Fibroblast of skin of right biceps (primary cell): ENCODE measurements around the gene SLC1A7.
"Not testable (repeated sequence)": the region's sequence is repeated elsewhere in the genome, so short reads cannot be mapped to it uniquely, and the experiment has no call there.

Experiments used
- DNase-seq: peaks from one replicate; pipeline ENCODE4 v3.0.0-alpha.2; 2013

Gene SLC1A7

DNA sequence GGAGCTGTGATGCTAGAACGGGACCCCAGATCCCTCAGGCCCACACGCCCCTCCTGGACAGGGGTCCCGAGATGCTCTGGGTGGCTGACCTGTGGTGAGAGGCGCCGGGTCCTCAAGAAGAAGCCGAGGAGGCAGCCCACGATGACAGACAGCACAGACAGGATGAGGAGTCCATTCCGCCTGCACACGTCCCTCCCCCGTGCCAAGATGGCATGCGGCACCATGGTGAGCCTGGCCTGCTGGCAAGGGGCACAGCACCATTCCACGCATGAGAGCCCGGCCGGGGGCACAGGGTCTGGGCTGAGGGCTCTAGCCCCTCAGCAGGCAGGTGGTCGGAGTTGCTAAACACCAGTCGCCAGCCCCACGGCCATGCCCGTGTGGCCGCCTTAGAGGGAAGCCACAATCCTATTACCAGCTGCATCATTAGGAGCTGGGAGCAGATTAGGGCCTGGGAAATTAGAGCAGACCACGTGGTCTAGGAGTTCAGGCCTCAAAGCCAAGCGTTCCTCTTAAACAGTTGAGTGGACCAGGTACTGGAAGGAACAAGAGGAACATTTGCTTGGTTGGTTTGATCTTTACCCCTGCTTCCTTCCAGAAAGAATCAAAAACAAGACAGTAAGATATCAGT is at the start of gene SLC1A7:
Gene SLC1A7 (minus strand): TSS at position 413 of the 628 bp plus-strand sequence. CDS start 189 bp downstream, at position 224.
- no peak for DNase-seq

DNA sequence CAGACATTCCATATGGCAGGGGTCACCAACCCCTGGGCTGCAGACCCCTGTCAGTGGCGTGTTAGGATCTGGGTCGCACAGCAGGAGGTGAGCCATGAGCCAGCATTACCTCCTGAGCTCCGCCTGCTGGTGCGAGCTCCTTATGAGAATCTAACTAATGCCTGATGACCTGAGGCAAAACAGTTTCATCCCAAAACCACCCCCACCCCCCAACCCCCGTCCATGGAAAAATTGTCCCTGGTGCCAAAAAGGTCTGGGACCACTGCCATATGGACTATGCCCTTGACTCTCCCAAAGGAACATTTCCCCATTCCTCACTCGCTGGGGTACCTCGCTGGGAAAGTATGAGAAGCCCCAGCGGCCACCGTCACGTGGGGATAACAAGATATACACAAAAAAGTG is 47.8 kb upstream of the SLC1A7 start:
- no peak for DNase-seq

DNA sequence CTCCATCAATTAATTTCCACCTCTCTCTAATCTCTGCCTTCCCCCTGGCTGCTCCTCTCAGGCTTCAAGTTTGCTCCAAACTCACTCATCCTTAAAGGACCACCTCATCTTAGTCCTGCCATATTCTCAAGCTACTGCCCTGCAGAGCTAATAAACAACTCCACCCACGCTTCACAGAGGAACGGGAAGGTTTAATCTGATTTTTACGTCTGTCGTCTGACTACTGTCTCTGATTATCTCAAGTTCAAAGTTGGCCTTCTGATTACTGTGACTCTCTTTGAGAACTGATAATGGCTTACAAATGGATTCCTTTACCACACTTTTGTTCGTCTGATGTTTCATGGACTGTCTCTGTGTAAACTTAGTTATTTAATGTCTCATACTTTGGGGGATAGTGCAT is 46.6 kb upstream of the SLC1A7 start:
- DNase-seq, result no peak

DNA sequence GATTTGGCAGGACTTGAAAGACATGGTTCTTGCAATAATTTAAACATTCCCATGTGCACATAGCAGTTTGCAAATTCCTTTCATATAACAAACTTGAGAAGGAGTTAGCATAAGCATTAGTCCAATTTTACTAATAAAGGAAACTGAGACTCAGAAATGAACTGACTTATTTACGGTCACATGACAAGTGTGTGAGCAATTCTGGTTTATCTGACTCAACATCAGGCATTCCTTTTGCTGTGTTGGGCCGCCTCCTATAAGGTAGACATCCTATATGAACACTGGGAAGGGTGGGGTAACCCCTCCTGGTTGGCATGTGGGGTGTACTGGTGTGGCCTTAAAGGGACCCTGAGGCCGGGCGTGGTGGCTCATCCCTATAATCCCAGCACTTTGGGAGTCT is 45.7 kb upstream of the SLC1A7 start:
- peak; percentile 56 for DNase-seq

DNA sequence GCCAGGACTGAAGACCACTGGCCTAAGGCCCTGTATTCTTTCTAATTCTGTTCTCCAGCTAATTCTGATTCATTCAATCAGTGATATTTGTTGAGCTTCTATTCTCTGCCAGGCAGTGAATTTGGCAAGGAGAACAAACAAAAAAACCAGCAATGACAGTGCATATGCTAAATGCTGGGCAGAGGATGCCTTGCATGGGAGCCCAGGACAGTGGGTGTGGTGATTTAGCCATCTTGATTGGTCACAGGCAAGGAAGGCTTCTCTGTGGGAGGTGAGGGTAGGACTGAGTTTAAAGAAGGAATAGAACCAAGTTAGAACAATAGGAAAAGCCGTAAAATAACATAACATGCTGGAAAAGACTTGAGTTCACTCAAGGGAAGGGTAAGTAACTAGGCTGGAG is 45.0 kb upstream of the SLC1A7 start:
- DNase-seq, result no peak

DNA sequence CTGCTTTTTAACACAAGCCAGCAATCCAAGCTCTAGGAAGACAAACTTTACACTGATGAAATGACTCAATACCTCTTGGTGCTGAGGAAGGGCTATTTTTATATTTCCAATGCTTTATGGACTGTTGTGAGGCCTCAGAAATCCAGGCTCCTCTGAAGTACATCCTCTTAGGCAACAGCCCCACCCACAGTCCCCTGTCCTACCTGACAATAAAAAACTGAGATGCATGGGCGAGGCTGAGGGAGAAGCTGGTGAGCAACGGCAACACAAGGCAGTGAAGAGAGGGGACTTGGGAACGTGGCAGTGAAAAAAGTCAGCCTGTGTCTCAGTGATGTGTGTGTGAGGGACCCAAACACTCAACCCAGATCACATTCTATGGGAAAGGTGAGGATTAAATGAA is 44.1 kb upstream of the SLC1A7 start:
- DNase-seq, result no peak

DNA sequence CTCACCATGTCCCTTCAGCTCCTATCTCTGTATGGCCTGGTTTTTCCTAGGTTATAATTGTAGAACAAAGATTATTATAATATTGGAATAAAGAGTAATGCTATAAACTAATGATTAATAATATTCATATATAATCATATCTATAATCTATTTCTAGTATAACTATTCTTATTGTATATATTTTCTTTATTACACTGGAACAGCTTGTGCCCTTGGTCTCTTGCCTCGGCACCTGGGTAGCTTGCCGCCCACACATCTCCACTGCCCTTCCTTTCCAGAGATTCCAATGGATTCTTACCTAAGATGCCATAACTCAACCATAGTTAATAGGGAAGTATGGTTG is 43.5 kb upstream of the SLC1A7 start:
- not testable (repeated sequence) for DNase-seq

DNA sequence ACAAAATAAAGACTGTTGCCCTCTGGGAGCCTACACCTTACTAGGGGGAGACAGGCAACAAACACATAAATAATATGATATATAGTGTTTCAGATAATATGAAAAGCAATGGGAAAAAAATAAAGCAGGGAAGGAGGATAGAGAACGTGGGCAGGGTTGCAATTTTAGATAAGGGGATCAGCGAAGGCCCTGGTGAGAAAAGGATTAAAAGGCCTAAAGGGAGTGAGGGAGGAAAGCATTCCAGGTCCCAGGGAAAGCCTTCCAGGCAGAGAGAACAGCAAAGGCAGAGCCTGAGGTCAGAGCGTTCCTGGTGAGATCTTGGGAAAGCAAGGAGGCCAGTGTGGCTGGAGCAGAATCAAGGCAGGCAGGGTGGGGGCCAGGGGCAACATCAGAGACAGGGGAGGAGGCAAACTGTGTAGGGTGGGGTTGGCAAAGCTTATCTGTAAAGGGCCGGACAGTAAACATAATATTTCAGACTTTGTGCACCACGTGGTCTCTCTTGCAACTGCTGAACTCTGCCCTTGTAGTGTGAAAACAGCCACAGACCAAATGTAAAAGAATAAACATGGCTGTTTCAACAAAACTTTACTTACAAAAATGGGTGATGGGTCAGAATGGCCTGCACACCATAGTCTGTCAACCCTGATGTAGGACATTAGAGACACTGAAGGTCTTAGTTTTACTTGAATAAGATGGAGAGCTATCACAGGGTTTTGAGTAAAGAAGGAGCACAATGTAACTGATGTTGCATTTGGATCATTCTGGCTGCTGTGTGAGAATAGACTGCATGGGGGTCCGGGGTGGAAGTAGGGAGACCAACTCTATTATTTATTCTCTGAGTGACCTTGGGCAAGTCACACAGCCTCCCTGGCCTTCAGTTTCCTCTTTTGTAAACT is 40.9 kb upstream of the SLC1A7 start:
- no peak for DNase-seq

DNA sequence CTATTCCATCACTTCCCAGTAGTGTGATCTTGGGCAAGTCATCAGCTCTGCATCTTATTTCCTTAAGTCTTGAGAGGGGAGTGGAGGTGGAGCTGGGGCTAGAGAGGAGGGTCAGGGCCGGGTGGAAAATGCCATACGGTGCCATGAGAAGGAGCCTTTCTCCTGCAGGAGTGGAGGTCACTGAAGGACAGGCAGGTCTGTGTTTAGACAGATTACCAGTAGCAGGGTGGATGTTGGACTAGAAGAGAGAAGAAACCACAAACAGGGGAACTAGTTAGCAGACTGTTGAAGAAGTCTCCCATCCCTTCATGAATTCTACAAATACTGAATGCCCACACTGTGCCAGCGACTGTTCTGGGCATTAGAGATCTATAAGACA is 40.3 kb upstream of the SLC1A7 start:
- no peak for DNase-seq

DNA sequence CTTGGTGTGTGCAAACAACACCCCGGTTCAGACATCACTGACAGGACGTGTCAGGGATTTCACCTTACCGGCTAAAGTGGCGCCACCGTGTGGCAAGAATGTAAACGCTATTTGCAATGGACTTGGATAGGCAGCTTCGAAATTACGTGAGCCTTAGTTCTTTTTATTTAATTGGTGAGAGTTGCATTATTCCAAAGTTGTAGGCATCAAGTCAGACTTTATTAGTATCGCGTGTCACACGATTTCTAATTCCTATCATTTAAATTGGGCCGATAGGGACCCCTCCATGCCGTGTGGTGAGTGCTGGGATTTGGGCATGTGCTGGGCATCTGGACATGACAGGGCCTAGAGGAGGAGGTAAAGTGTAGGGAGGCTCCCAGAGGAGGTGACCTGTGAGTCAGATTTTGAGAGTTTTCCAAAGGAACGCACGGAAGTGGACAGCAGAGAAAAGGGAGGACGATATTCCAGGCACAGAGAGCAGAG is 39.7 kb upstream of the SLC1A7 start:
- DNase-seq, result peak; percentile 80

DNA sequence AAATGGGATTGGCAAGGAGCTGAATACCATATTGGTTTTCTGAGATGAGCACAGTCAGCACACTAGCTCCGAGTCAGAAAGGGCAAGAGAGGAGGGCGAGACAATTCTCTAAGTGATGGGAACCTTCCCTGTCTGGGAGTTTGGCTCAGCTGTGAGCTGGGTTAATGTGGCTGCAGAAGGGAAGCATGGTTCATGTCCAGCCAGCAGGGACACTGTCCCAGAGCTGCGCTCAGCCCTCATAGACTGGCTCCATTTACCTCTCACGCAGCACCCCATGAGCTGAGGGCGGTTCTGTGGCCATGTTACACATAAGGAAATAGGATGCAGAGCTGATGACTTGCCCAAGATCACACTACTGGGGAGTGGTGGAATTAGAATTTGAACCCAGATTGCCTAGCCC is 38.5 kb upstream of the SLC1A7 start:
- no peak for DNase-seq

DNA sequence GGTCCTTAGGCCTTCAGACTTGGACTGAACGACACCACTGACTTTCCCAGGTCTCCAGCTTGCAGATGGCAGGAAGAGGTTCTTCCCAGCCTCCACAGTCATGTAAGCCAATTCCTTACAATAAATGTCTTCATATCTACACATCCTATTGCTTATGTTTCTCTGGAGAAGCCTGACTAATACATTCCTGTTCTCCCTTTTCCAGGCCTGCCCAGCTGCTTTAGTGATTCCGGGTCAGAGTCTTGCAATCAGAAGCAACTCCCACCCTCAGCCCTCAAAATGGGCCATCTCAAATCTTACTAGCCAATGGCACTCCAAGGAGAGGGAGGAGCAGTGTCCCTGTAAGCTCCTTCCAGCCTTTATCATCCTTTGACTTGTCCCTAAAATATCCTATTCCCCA is 37.8 kb upstream of the SLC1A7 start:
- peak; percentile 71 for DNase-seq

DNA sequence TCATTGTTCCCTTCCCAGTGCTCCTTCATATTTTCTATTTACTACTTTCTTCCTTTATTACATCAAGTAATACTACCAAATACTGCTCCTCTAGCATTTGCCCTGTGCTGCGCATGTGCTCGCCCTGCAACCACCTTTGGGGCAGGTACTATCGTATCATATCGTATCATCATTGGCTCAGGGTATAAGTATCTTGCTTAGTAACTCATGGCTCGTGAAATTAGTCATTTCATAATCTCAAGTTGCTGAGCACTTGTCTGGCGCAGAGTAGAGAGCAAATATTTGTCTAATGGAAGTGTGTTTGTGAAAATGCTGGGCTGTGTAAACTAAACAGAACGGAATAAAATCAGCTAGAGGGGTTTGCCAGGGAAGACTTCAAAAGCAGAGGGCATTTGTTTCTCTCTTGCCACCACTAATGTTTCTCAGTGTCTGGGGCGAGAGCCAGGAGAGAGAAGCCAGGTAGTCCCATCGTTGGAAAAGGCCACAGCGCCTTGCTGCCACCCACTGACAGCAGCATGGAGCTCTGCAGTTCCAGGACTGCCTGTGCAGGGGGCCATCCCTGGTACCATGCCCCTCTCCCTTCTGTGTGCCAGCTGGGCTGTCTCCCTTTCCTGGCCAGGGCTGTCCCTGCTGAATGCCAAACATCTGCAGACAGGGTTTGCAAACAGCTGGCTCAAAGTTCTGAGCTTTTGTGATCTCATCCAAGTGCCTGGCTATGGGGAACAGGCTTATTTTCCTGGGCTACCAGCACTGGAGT is 34.2 kb upstream of the SLC1A7 start:
- DNase-seq, result no peak

DNA sequence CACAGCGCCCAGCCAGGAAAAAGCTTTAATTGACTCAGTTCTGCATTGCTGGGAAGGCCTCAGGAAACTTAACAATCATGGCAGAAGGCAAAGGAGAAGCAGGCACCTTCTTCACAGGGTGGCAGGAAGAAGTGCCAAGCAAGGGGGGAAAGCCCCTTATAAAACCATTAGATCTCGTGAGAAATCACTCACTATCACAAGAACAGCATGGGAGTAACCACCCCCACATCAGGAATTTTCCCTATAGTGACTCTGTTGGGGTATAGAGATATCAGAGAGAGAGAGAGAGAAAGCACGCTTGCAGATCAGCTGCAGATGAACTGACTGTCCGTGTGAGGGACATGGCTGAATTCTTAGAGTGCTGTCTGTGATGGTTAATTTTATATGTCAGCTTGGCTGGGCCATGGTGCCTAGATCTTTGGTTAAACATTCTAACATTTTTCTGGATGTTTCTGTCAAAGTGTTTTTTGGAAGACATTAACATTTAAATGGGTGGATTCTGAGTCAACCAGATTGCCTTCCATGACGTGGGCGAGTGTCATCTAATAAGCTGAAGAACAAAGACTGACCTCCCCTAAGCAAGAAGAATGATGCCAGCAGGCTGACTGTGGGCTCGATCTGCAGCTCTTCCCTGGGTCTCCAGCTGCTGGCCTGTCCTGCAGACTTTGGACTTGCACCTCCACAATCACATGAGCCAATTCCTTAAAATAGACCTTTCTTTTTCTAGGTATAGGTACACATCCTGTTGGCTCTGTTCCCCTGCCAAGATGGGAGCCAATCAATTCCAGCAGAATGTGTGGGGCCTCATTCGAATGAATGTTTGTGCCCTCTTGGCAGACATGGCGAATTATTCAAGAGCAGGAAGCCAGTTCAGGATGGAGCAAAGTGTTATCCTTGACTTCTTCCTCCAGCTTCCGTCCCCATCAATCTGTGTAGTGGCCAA is 32.8 kb upstream of the SLC1A7 start:
- peak; percentile 44 for DNase-seq

DNA sequence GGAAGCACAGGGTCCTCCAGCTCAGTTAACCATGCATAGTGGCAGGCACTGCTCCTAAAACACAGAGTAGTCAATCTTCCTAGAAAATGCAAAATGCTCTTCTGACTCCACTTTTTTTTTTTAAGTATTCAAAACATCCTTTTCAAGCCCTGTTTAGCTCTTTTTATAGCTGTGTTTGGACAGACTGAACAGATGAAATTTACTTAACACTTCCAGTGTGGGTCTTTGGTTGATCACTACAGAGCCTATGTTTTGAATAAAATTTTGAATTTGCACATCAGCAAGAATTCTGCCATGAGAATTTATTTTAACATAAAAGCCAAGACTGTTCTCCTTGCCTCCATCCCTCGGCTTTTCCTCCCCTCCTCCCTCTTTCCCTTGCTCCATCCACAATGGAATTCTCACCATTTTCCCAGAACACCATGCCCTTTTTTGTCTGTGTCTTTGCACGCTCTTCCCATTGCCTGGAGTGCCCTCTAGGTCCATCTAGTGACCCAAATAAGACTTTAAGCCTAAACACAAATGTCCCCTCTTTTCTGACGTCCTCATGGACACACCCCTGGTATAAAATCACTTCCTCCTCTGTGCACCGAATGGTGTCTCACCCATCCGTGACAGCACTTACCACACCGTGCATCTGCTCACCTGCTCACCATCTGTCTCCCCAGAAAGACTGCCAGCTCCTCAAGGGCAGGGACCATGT is 30.1 kb upstream of the SLC1A7 start:
- peak; percentile 68 for DNase-seq

DNA sequence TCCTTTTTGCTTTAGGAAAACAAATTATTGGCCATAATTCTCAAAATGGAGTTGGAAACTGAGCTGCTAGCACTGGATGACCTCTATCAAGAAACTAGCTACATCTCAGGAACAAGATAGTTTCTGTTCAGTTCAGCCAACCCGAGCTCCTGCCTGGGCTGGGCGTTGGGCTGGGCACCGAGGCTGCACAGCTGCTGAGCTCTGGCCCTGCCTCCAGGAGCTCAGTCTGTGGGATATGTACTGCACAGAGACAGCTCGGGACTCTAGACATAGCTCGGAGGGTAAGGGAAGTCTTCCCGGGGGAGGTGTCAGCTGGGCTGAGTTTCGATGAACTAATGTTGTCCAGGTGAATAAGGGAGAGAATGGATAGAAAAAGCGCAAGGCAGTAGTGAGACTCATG is 24.5 kb upstream of the SLC1A7 start:
- DNase-seq, result no peak

DNA sequence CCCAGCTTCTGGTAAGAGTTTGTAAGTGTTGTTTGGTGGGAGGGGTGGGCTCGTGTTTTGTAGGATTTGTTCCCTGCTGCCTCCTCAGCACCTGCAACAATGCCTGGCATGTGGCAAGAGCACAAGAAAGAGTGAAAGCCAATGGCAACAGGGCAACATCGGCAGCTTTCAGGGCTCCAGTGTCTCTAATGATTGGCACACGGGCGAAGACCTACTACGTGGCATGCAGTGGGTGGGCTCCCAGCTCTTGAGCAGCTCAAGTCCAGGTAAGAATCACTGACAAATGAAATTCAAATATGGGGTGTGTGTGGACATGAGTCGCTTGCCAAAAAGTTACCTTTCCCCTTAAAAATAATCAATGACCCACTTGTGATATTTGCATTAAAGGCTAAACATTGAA is 23.9 kb upstream of the SLC1A7 start:
- DNase-seq, result no peak

DNA sequence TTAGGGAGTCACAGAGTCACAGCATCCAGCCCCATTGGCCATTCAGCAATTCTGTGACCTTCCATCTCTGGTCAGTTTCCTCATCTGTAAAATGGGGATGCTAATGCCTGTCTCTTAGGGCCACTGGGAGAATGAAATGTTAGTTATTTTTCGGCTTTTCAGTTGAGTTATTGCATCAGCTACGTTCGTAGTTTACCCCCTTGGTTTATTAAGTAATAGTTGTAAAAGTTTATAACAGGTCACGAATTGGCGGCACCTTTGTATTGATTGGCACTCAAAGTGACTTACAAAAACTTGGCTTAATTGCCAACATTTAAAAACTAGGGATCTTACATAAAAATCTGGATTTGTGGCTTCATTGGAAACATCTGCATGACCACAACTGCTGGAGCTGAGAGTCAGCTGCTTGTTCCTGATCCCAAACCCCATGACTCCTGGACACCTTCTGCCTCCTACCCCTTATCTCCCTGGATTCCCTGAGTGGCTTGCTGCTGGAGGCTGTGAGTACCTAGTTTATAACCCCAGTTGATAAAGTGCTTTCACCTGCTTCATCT is 23.0 kb upstream of the SLC1A7 start:
- DNase-seq, result no peak

DNA sequence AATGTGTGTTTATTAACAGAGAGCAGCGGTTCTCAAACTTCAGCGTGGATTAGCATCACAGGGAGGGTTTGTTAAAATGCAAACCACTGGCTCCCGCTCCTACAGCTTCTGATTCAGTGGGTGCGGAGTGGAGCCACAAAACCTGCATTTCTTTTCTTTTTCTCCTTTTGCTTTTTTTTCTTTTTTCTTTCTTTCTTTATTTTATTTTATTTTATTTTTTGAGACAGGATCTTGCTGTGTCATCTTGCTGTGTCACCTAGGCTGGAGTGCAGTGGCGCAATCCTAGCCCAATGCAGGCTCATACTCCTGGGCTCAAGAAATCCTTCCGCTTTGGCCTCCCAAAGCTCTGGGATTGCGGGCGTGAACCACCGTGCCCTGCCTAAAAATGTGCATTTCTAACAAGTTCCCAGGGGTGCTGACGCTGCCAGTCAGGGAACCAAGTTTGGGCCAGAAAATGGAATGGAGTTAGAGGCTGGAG is 20.9 kb upstream of the SLC1A7 start:
- DNase-seq, result no peak

DNA sequence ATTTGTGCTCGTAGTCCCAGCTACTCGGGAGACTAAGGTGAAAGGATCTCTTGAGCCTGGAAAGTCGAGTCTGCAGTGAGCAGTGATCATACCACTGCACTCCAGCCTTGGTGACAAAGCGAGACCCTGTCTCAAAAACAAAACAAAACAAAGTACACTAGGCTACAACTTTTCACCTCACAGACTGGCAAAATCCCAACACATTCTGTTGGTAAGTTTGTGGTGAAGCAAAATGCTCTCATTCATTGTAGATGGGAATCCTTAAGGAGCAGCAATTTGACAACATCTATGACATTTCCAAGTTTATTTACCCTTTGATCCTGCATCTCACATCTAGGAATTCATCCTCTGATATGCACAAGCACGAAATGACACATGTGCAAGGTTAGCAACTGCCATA is 20.2 kb upstream of the SLC1A7 start:
- DNase-seq, result no peak

DNA sequence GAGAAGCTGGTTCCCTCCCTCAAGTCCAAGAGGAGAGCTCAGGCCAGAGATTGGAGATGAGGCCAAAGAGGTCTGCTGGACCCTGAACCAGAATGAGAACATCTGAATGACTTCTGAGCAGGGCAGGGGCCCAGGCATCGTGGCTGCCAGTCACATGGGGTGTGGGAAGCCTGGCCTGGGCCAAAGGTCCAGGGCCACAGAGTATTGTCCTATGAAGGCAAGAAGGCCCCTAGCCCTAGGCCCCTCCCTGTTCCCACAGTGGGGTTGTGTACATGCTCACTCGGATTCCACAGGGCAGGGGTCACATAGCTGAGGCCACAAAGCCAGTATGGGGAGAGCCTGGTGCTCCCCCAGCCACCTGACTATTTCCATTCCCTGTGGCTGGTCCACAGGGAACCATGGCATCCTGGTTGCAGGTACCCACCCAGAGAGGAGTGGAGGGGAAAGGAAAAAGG is 18.5 kb upstream of the SLC1A7 start:
- no peak for DNase-seq
